Inferior parietal cortex (tissue), 1 donor: ENCODE data around the gene ENG.
"Not testable (repeated sequence)": the region's sequence is repeated elsewhere in the genome, so short reads cannot be mapped to it uniquely, and the experiment has no call there.

Experiments used
- DNase-seq: peaks from one replicate; pipeline ENCODE4 v3.0.0-alpha.2; 2016; ENCODE audit errors: extremely low spot score

The ENG gene

GRCh38 chr9:127878652-127879390 lies 24.4 kb upstream of the ENG start:
- no peak for DNase-seq

GRCh38 chr9:127878001-127878651 lies 23.7 kb upstream of the ENG start:
- DNase-seq: no peak

GRCh38 chr9:127877566-127877998 lies 23.1 kb upstream of the ENG start, which contains the start of gene AK1:
AK1 (minus strand) TSS chr9:127877675; CDS start chr9:127874617, 3,058 bp downstream.
- DNase-seq: peak; percentile 82

- DNase-seq: no peak
These were observed 22.5 kb upstream of the ENG start for GRCh38 chr9:127876764-127877562.

- no peak for DNase-seq
These were observed 21.7 kb upstream of the ENG start for GRCh38 chr9:127876026-127876763.

GRCh38 chr9:127875306-127875966 lies 21.0 kb upstream of the ENG start:
- DNase-seq: no peak

GRCh38 chr9:127874301-127875221 lies 20.1 kb upstream of the ENG start:
- no peak for DNase-seq

- peak; percentile 76 for DNase-seq
These were observed 19.4 kb upstream of the ENG start for GRCh38 chr9:127873886-127874285.

GRCh38 chr9:127873223-127873691 lies 18.8 kb upstream of the ENG start:
- no peak for DNase-seq

GRCh38 chr9:127872369-127873222 lies 18.1 kb upstream of the ENG start:
- DNase-seq: no peak

- no peak for DNase-seq
These were observed 17.1 kb upstream of the ENG start for GRCh38 chr9:127871531-127871930.

- DNase-seq: no peak
These were observed 16.4 kb upstream of the ENG start for GRCh38 chr9:127870887-127871286.

GRCh38 chr9:127870153-127870491 lies 15.7 kb upstream of the ENG start:
- DNase-seq: not testable (repeated sequence)

- peak; percentile 84 for DNase-seq
These were observed 15.1 kb upstream of the ENG start for GRCh38 chr9:127869310-127870152.

- DNase-seq: no peak
These were observed 13.9 kb upstream of the ENG start for GRCh38 chr9:127868278-127868902.

- no peak for DNase-seq
These were observed 13.2 kb upstream of the ENG start for GRCh38 chr9:127867356-127868277.

GRCh38 chr9:127866535-127866934 lies 12.1 kb upstream of the ENG start:
- no peak for DNase-seq
